Right kidney (tissue), 1 donor: ENCODE measurements around the gene CYSLTR2.
"Not testable (repeated sequence)": the region's sequence is repeated elsewhere in the genome, so short reads cannot be mapped to it uniquely, and the experiment has no call there.

ENCODE experiments used
- DNase-seq: peaks from one replicate; pipeline ENCODE4 v3.0.0-alpha.2; 2016

The CYSLTR2 gene

GRCh38 chr13:48695776-48696175 is 42.0 kb downstream of the CYSLTR2 start:
- DNase-seq, result no peak

- not testable (repeated sequence) for DNase-seq
These were observed 42.9 kb downstream of the CYSLTR2 start for GRCh38 chr13:48696676-48697075.

GRCh38 chr13:48707405-48707804 is 53.7 kb downstream of the CYSLTR2 start:
- DNase-seq, result no peak

- no peak for DNase-seq
These were observed 55.0 kb downstream of the CYSLTR2 start for GRCh38 chr13:48708764-48709163.

GRCh38 chr13:48709213-48709612 is 55.5 kb downstream of the CYSLTR2 start:
- DNase-seq, result no peak

- no peak for DNase-seq
These were observed 56.4 kb downstream of the CYSLTR2 start for GRCh38 chr13:48710160-48710559.

- no peak for DNase-seq
These were observed 58.4 kb downstream of the CYSLTR2 start for GRCh38 chr13:48712141-48712540.

GRCh38 chr13:48715977-48716376 is 62.2 kb downstream of the CYSLTR2 start:
- no peak for DNase-seq

GRCh38 chr13:48720621-48721020 is 66.9 kb downstream of the CYSLTR2 start:
- no peak for DNase-seq

GRCh38 chr13:48723168-48723567 is 69.4 kb downstream of the CYSLTR2 start:
- no peak for DNase-seq

GRCh38 chr13:48725271-48725670 is 71.5 kb downstream of the CYSLTR2 start:
- no peak for DNase-seq

GRCh38 chr13:48726711-48727110 is 73.0 kb downstream of the CYSLTR2 start:
- no peak for DNase-seq

GRCh38 chr13:48727241-48728011 is 73.7 kb downstream of the CYSLTR2 start:
- DNase-seq, result no peak

GRCh38 chr13:48728226-48728625 is 74.5 kb downstream of the CYSLTR2 start:
- DNase-seq, result no peak

- no peak for DNase-seq
These were observed 75.1 kb downstream of the CYSLTR2 start for GRCh38 chr13:48728876-48729275.

- DNase-seq, result no peak
These were observed 76.1 kb downstream of the CYSLTR2 start for GRCh38 chr13:48729856-48730255.

GRCh38 chr13:48731001-48731658 is 77.4 kb downstream of the CYSLTR2 start:
- no peak for DNase-seq

GRCh38 chr13:48731957-48732569 is 78.3 kb downstream of the CYSLTR2 start:
- DNase-seq, result peak; percentile 41

GRCh38 chr13:48733739-48734335 is 80.1 kb downstream of the CYSLTR2 start:
- no peak for DNase-seq

- DNase-seq, result no peak
These were observed 81.8 kb downstream of the CYSLTR2 start for GRCh38 chr13:48735571-48735970.

GRCh38 chr13:48737689-48738088 is 84.0 kb downstream of the CYSLTR2 start:
- no peak for DNase-seq

GRCh38 chr13:48738311-48738710 is 84.6 kb downstream of the CYSLTR2 start:
- no peak for DNase-seq

- no peak for DNase-seq
These were observed 85.7 kb downstream of the CYSLTR2 start for GRCh38 chr13:48739386-48739964.
